ENCODE data around the gene NOD1.
"Not testable (repeated sequence)": the region's sequence is repeated elsewhere in the genome, so short reads cannot be mapped to it uniquely, and the experiment has no call there.

The NOD1 gene

GRCh38 chr7:30503274-30504212 lies 25.0 kb upstream of the NOD1 start:
- no peak for DNase-seq (ENCODE audit: low read depth)

GRCh38 chr7:30502470-30503251 lies 24.1 kb upstream of the NOD1 start:
- DNase-seq (ENCODE audit: low read depth): no peak

- DNase-seq (ENCODE audit: low read depth): no peak
These were observed 22.7 kb upstream of the NOD1 start for GRCh38 chr7:30501264-30501663.

- no peak for DNase-seq (ENCODE audit: low read depth)
These were observed 14.6 kb upstream of the NOD1 start for GRCh38 chr7:30493228-30493627.

- no peak for DNase-seq (ENCODE audit: low read depth)
These were observed 12.8 kb upstream of the NOD1 start for GRCh38 chr7:30491417-30491816.

GRCh38 chr7:30487371-30487770 lies 8.8 kb upstream of the NOD1 start:
- DNase-seq (ENCODE audit: low read depth): no peak

- DNase-seq (ENCODE audit: low read depth): no peak
These were observed 7.1 kb upstream of the NOD1 start for GRCh38 chr7:30485667-30486066.

GRCh38 chr7:30481416-30481815 lies 2.8 kb upstream of the NOD1 start:
- not testable (repeated sequence) for DNase-seq (ENCODE audit: low read depth)

- no peak for DNase-seq (ENCODE audit: low read depth)
These were observed 877 bp upstream of the NOD1 start for GRCh38 chr7:30479202-30480120.

- DNase-seq (ENCODE audit: low read depth): no peak
These were observed 2.0 kb downstream of the NOD1 start for GRCh38 chr7:30476459-30477145.

- DNase-seq (ENCODE audit: low read depth): no peak
These were observed 3.0 kb downstream of the NOD1 start for GRCh38 chr7:30475580-30475979.

- DNase-seq (ENCODE audit: low read depth): no peak
These were observed 3.7 kb downstream of the NOD1 start for GRCh38 chr7:30474893-30475292.

- no peak for DNase-seq (ENCODE audit: low read depth)
These were observed 4.1 kb downstream of the NOD1 start for GRCh38 chr7:30474485-30474884.

- DNase-seq (ENCODE audit: low read depth): no peak
These were observed 4.7 kb downstream of the NOD1 start for GRCh38 chr7:30473903-30474302.

- DNase-seq (ENCODE audit: low read depth): no peak
These were observed 5.5 kb downstream of the NOD1 start for GRCh38 chr7:30472784-30473775.

GRCh38 chr7:30472081-30472783 lies 6.4 kb downstream of the NOD1 start:
- DNase-seq (ENCODE audit: low read depth): no peak

GRCh38 chr7:30471205-30471604 lies 7.4 kb downstream of the NOD1 start:
- DNase-seq (ENCODE audit: low read depth): no peak

- DNase-seq (ENCODE audit: low read depth): no peak
These were observed 7.8 kb downstream of the NOD1 start for GRCh38 chr7:30470771-30471170.

- no peak for DNase-seq (ENCODE audit: low read depth)
These were observed 8.3 kb downstream of the NOD1 start for GRCh38 chr7:30470163-30470770.

Measured in activated T-cell treated with anti-CD3 and anti-CD28 coated beads for 24 hours (primary cell).